CD8-positive, alpha-beta memory T cell (primary cell): ENCODE results near the gene LTO1. TPM values are rescaled to one million over a fixed set of nuclear protein-coding genes. Genes with fewer than 3 reads are reported as not detected.

ENCODE experiments used
- CTCF ChIA-PET: fragments of 350-600 bp; sonication (Branson Sonifier 250); formaldehyde crosslinking; loops from one replicate; lab custom pipeline; 2021; ENCODE audit warnings: antibody characterized with exemption; lab: Charles Lee
- POLR2A ChIA-PET: fragments of 350-600 bp; sonication (Branson Sonifier 250); formaldehyde crosslinking; loops from one replicate; lab custom pipeline; 2021; ENCODE audit warnings: antibody characterized with exemption; lab: Charles Lee
- DNase-seq, 5 donors: peaks; one replicate each; pipeline versions ENCODE4 v3.0.0 to v3.0.0-alpha.2; 2020 to 2022; ENCODE audit warnings: mixed read lengths in 1 of 5
- H3K27ac ChIP-seq: one replicate; pipeline ENCODE4 v1.7.0; 2013; ENCODE audit warnings: low read depth, mild to moderate bottlenecking, low read length, moderate library complexity
- H3K27me3 ChIP-seq: 2 replicates; pipeline ENCODE4 v1.7.0; 2013; ENCODE audit warnings: low read length, mild to moderate bottlenecking; ENCODE audit not compliant: insufficient read depth, poor library complexity, severe bottlenecking
- H3K36me3 ChIP-seq: 2 replicates; pipeline ENCODE4 v1.7.0; 2013; ENCODE audit warnings: mild to moderate bottlenecking, low read length, moderate library complexity; ENCODE audit not compliant: insufficient read depth
- H3K4me1 ChIP-seq: 2 replicates; pipeline ENCODE4 v1.7.0; 2013; ENCODE audit warnings: mild to moderate bottlenecking, low read length, moderate library complexity; ENCODE audit not compliant: insufficient read depth
- H3K4me3 ChIP-seq: 2 replicates; pipeline ENCODE4 v1.7.0; 2013; ENCODE audit warnings: mild to moderate bottlenecking, low read length
- H3K9me3 ChIP-seq: 2 replicates; pipeline ENCODE4 v1.7.0; 2013; ENCODE audit warnings: mild to moderate bottlenecking, low read length
- H3K27ac Mint-ChIP-seq, 8 donors: one replicate each; pipeline ENCODE4 v1.8.0; 2020 to 2021; ENCODE audit warnings: mixed read lengths in 8 of 8, mild to moderate bottlenecking in 6 of 8, inconsistent platforms in 3 of 8, moderate library complexity in 3 of 8
- H3K27me3 Mint-ChIP-seq, 2 donors: one replicate each; pipeline ENCODE4 v1.8.0; 2020 to 2021; ENCODE audit warnings: mixed read lengths in 2 of 2, mild to moderate bottlenecking in 1 of 2, moderate library complexity in 1 of 2
- H3K36me3 Mint-ChIP-seq, 3 donors: one replicate each; pipeline ENCODE4 v1.8.0; 2020 to 2021; ENCODE audit warnings: mixed read lengths in 3 of 3, inconsistent platforms in 1 of 3, mild to moderate bottlenecking in 1 of 3
- H3K4me1 Mint-ChIP-seq, 3 donors: one replicate each; pipeline ENCODE4 v1.8.0; 2020 to 2021; ENCODE audit warnings: mixed read lengths in 3 of 3, inconsistent platforms in 1 of 3, mild to moderate bottlenecking in 1 of 3
- H3K4me3 Mint-ChIP-seq, 7 donors: one replicate each; pipeline ENCODE4 v1.8.0; 2020 to 2021; ENCODE audit warnings: mixed read lengths in 7 of 7, mild to moderate bottlenecking in 6 of 7, moderate library complexity in 4 of 7, inconsistent platforms in 2 of 7
- H3K9me3 Mint-ChIP-seq, 5 donors: one replicate each; pipeline ENCODE4 v1.8.0; 2020 to 2022; ENCODE audit warnings: mixed read lengths in 5 of 5, mild to moderate bottlenecking in 3 of 5, moderate library complexity in 2 of 5, inconsistent platforms in 1 of 5
- polyA plus RNA-seq: library from polyadenylated mRNA; unstranded; fragments of 300-500 nt; fragmentation: Illumina TruSeq; gene quantifications from one replicate; pipeline ENCODE4 v1.2.3, GENCODE V29; 2021
- total RNA-seq, 2 experiments: library from RNA; stranded (reverse); gene quantifications; one replicate each; pipeline ENCODE4 v1.2.3, GENCODE V29; 2021

The LTO1 gene
- total and polyA plus RNA-seq, 3 experiments from 2014 or later, result 15.8 to 25.0 (median 24.8) TPM

DNA sequence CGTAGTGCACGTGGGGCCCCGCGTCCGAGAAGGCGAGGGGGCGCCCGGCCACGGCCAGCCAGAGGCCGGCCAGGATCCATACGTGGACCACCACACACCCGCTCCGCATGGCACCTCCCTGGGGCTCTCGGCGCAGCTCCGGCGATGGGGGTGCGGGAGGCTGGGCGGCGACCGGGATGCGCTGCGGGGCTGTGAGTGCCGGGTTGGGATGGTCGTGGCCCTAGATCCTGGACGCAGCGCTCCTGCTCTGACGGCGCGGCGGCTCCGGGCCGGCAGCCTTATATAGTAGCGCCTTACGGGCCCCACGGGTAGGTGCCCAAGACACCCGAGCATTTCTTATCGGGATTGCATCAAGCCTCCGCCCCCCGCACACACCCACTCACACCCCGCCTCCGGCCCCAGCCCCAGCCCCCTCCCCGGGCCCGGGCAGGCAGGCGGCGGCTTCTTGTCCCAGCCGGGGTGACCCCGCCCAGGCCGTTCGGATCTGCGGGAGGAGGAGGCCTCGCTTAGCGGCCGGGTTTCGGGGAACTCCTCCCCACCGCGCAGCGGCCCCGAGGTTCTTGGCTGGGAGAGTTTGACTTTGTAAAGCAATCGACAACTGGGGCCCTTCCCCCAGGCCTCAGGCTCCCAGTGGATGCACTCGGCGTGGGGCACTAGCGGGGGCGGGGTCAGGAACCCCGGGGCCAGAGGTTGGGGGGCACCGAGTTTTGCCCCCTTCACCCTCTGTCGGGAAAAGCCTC is 28.8 kb upstream of the LTO1 start, which contains the start of gene FGF19:
Gene FGF19, minus strand, starts transcription at position 255 of the 740 bp plus-strand sequence. Its CDS starts 146 bp downstream, at position 109.
- no peaks in the 10 kb centered on the region for H3K4me1 ChIP-seq
- H3K9me3 Mint-ChIP-seq, result no peaks in the 10 kb centered on the region
- ChIA-PET CTCF (no interaction called here), POLR2A (no interaction called here)
- H3K27me3 ChIP-seq, result peaks cover 10% of the 10 kb centered on the region
- H3K4me3 ChIP-seq, result no peak within 1 kb of the TSS
- no peak for DNase-seq
- no peaks in the 10 kb centered on the region for H3K36me3 Mint-ChIP-seq
- H3K27ac Mint-ChIP-seq, result no peak within 1 kb of the TSS
- H3K4me1 Mint-ChIP-seq, result peaks cover 5 to 23% (median 15%) of the 10 kb centered on the region in 3 donors
- H3K27ac ChIP-seq, result no peak within 1 kb of the TSS
- peaks cover 25 to 54% of the 10 kb centered on the region in 2 donors for H3K27me3 Mint-ChIP-seq
- H3K4me3 Mint-ChIP-seq, result peak within 1 kb of the TSS in 2 of 7 donors; percentile 29 to 44
- no peaks in the 10 kb centered on the region for H3K36me3 ChIP-seq
- H3K9me3 ChIP-seq, result no peaks in the 10 kb centered on the region

DNA sequence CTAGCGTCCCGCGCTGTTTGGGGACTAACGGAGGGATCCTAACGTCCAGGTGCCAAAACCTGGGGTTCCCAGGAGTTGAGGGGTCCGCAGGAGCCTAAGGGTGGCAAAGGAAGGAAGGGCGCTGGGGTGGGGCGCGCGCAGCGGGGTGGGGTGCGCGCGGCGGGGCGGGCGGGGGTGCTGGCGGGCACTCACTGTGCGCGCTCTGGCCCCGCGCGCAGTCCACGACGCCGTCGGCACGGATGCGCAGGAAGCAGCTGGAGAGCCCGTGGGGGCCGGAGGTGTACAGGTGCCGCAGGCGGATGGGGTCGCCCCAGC is 28.3 kb upstream of the LTO1 start:
- ChIA-PET CTCF (no interaction called here), POLR2A (no interaction called here)
- peaks cover 5 to 23% (median 15%) of the 10 kb centered on the region in 3 donors for H3K4me1 Mint-ChIP-seq
- peak overlapping the region in 1 of 7 donors; percentile 19 for H3K4me3 Mint-ChIP-seq
- H3K27me3 Mint-ChIP-seq, result peaks cover 25 to 55% of the 10 kb centered on the region in 2 donors
- no peak overlapping the region for H3K27ac Mint-ChIP-seq
- Histone ChIP-seq H3K4me3 (no peak overlapping the region), H3K4me1 (no peaks in the 10 kb centered on the region), H3K27ac (no peak overlapping the region), H3K9me3 (no peaks in the 10 kb centered on the region), H3K27me3 (peaks cover 10% of the 10 kb centered on the region), H3K36me3 (no peaks in the 10 kb centered on the region)
- DNase-seq, result no peak
- no peaks in the 10 kb centered on the region for H3K36me3 Mint-ChIP-seq
- H3K9me3 Mint-ChIP-seq, result no peaks in the 10 kb centered on the region

DNA sequence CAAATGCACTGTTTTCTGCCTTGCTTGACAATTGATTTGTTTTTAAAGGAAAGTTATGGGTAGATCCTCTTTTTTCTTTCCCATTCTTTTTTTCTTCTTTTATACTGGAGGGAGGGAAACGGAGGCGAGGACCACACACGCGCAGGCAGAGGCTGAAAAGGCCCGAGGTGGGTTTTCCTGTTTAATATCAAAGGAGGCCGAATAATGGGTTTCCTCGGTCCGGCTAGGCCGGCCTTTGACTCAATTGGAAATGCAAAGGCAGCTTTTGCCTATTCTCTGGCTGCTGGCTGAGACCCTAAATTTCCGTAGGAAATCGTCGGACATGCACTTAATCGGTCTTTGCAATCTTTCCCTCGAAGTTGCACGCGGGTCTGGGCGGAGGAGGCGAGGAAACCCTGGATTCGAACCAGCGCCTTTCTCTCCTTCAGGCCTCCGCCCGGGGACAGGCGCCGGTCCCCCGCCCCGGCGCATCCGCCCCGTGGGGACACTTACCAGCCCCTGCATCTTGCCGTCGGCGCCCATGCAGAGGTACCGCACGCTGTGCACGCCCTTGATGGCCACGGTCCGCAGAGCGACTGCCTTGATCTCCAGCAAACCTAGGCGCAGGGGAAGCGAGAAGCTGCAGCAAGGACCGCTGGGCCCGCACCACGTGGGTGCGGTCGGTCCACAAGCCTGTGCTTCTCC is 27.8 kb upstream of the LTO1 start:
- Mint-ChIP-seq H3K4me1 (peaks cover 5 to 23% (median 15%) of the 10 kb centered on the region in 3 donors), H3K27me3 (peaks cover 25 to 60% of the 10 kb centered on the region in 2 donors), H3K36me3 (no peaks in the 10 kb centered on the region), H3K9me3 (no peaks in the 10 kb centered on the region), H3K4me3 (peak overlapping the region in 2 of 7 donors; percentile 19 to 26), H3K27ac (no peak overlapping the region)
- H3K27ac ChIP-seq, result no peak overlapping the region
- no peaks in the 10 kb centered on the region for H3K4me1 ChIP-seq
- POLR2A ChIA-PET, result no interaction called here
- DNase-seq, result no peak
- no peaks in the 10 kb centered on the region for H3K36me3 ChIP-seq
- peaks cover 10% of the 10 kb centered on the region for H3K27me3 ChIP-seq
- H3K9me3 ChIP-seq, result no peaks in the 10 kb centered on the region
- CTCF ChIA-PET, result no interaction called here
- no peak overlapping the region for H3K4me3 ChIP-seq

- CTCF ChIA-PET, result no interaction called here
- POLR2A ChIA-PET, result no interaction called here
- no peak overlapping the region for H3K27ac ChIP-seq
- Mint-ChIP-seq H3K27ac (no peak overlapping the region), H3K36me3 (no peaks in the 10 kb centered on the region), H3K27me3 (peaks cover 25 to 62% of the 10 kb centered on the region in 2 donors), H3K4me3 (no peak overlapping the region), H3K9me3 (no peaks in the 10 kb centered on the region), H3K4me1 (peaks cover 5 to 23% (median 15%) of the 10 kb centered on the region in 3 donors)
- no peak for DNase-seq
- H3K36me3 ChIP-seq, result no peaks in the 10 kb centered on the region
- no peak overlapping the region for H3K4me3 ChIP-seq
- H3K4me1 ChIP-seq, result no peaks in the 10 kb centered on the region
- H3K27me3 ChIP-seq, result peaks cover 10% of the 10 kb centered on the region
- H3K9me3 ChIP-seq, result no peaks in the 10 kb centered on the region
Measured at GRCh38 chr11:69702239-69702691, 27.1 kb upstream of the LTO1 start.

DNA sequence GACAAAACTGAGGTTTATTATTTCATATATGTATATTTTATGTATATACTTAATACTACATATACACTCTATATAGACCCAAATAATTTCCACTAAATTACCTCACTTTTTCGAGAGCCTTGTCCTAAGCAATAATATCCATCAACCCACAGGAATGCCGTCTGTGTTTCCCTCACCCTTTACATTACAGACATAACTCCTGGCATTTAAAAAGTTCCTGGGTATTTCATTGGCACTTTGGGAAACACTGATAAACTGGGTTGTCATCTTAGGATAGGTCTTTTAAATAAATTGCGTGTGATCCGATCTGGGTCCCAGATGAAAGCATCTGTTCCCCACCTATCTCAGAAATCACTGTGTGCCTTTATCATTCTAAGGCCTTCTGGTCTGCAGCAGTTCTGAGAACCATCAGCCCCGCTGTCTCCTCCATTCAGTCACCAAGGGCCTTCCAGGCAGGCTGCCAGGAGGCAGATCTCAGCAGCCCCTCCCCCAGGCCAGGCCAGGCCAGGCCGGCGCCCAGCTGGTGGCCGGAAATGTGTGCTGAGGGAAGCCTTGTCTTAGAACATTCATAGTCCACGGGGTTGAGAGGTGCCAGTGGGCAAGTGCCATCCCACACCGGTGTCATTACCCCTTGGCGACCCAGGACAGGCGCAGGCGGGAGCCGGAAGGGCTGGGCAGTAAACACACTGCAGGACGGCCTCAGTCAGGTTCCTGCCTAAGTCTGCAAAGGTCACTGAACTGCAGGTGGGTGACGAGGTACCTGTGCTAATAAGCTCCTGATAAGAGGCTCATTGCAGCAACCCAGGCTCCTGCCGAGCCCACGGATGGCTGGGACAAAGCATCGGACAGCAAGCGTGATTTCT is 25.4 kb upstream of the LTO1 start:
- H3K27ac ChIP-seq, result no peak overlapping the region
- no peaks in the 10 kb centered on the region for H3K4me1 ChIP-seq
- peaks cover 3 to 17% (median 8%) of the 10 kb centered on the region in 3 donors for H3K4me1 Mint-ChIP-seq
- ChIA-PET CTCF (no interaction called here), POLR2A (no interaction called here)
- H3K36me3 Mint-ChIP-seq, result no peaks in the 10 kb centered on the region
- no peak for DNase-seq
- H3K4me3 ChIP-seq, result no peak overlapping the region
- peaks cover 8% of the 10 kb centered on the region for H3K27me3 ChIP-seq
- H3K4me3 Mint-ChIP-seq, result no peak overlapping the region
- peaks cover 25 to 62% of the 10 kb centered on the region in 2 donors for H3K27me3 Mint-ChIP-seq
- H3K9me3 Mint-ChIP-seq, result no peaks in the 10 kb centered on the region
- no peaks in the 10 kb centered on the region for H3K36me3 ChIP-seq
- no peak overlapping the region for H3K27ac Mint-ChIP-seq
- H3K9me3 ChIP-seq, result no peaks in the 10 kb centered on the region

GRCh38 chr11:69699213-69699612 is 24.1 kb upstream of the LTO1 start:
- Histone ChIP-seq H3K36me3 (no peaks in the 10 kb centered on the region), H3K4me1 (no peaks in the 10 kb centered on the region), H3K27ac (no peak overlapping the region), H3K4me3 (no peak overlapping the region), H3K9me3 (no peaks in the 10 kb centered on the region), H3K27me3 (peaks cover 4% of the 10 kb centered on the region)
- Mint-ChIP-seq H3K9me3 (no peaks in the 10 kb centered on the region), H3K36me3 (no peaks in the 10 kb centered on the region), H3K4me3 (no peak overlapping the region), H3K27me3 (peaks cover 28 to 62% of the 10 kb centered on the region in 2 donors), H3K4me1 (peaks cover 0 to 7% (median 5%) of the 10 kb centered on the region in 3 donors), H3K27ac (no peak overlapping the region)
- no peak for DNase-seq
- ChIA-PET CTCF (no interaction called here), POLR2A (no interaction called here)

GRCh38 chr11:69698362-69698761 is 23.2 kb upstream of the LTO1 start:
- CTCF ChIA-PET, result no interaction called here
- DNase-seq, result no peak
- H3K4me3 ChIP-seq, result no peak overlapping the region
- Mint-ChIP-seq H3K27ac (no peak overlapping the region), H3K36me3 (no peaks in the 10 kb centered on the region), H3K27me3 (peaks cover 28 to 68% of the 10 kb centered on the region in 2 donors), H3K4me3 (no peak overlapping the region), H3K4me1 (peaks cover 0 to 7% (median 5%) of the 10 kb centered on the region in 3 donors), H3K9me3 (no peaks in the 10 kb centered on the region)
- no peaks in the 10 kb centered on the region for H3K36me3 ChIP-seq
- no peaks in the 10 kb centered on the region for H3K9me3 ChIP-seq
- peaks cover 4% of the 10 kb centered on the region for H3K27me3 ChIP-seq
- POLR2A ChIA-PET, result no interaction called here
- H3K4me1 ChIP-seq, result no peaks in the 10 kb centered on the region
- H3K27ac ChIP-seq, result no peak overlapping the region
